Fibroblast of skin of back (primary cell): ENCODE data around the gene CNTN6.

Experiments used
- DNase-seq: peaks from one replicate; pipeline ENCODE4 v3.0.0-alpha.2; 2013

CNTN6 gene

DNA sequence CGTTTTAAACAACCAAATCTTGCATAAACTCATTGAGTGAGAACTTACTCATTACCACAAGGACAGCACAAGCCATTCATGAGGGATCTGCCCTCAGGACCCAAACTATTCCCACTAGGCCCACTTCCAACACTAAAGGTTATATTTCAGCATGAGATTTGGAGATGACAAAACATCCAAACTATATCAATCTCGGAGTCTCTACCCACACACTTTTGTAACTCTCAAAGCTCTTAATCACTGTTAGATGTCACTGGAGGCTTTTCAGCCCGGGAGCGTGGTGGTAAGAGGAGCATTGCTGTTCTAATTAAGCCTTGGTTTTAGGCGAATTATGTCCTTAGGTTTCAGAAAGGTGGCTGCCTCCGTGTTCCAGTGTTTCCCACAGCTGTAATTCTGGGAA is 86.3 kb downstream of the CNTN6 start:
- DNase-seq: no peak

DNA sequence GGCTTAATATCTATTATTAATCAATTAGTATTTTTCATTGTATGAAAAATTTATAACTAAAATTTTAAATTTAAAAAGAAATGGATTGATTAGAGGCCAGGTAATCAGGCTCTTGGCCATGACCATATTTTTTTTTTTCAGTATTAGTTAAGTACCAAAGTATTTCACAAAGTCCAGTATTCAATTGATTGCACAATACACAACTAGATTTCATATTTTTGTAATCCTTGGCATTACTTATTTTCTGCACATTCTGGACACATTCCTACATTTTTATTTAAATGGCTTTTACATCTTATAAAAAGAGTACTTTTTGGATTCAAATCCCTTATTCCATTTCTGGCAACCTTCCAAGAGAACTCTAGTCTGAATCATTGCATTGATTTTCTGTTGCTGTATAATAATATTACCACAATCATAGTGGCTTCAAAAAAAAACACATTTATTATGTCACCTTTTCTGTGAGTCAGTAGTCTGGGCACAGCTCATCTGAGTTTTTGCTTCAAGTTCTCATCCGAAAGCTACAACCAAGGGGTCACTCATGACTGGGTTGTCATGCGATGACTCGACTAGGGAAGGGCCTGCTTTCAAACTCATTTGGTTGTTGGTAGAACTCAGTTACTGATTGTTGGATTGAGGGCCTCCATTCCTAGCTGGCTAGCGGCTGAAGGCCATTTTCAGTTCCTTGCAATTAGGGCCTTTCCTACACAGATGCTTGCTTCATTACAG is 90.7 kb downstream of the CNTN6 start:
- DNase-seq: peak; percentile 90

DNA sequence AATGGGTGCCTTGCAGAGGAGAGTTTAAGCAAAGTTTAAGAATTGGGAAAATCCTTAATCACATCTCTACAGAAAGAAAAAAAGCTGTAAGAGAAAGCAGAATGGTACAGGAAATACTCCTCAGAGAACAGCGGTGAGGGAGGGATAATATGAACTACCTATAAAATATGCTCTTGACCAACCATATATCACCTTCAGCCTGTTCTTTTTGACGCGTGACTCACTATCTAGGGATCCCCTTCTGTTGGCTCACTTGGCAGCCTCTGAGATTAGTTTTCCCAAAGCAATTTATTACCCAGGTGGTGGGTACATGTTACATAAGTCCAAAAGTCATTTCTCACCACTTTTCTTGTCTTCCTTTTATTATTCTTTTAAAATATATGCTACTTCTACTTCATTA is 97.7 kb downstream of the CNTN6 start:
- DNase-seq: peak; percentile 29

DNA sequence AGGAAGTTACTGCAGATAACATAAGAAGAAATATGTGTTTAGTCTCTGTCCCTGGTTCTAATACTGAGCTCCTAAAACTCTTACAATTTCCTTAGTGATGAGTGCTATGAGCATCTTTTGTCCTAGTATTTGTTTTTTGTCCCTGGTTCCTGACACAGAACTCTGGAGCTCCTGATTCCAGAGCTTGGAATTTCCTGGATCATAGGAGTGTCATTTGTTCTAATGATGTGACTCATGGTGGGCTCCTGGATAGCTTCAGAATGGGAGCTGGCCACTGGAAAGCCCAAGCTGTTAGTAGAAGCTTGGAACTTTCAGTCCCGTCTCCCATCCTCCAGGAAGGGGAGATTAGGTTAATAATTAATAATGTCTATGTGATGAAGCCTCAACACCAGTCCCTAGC is 98.2 kb downstream of the CNTN6 start:
- DNase-seq: peak; percentile 84

DNA sequence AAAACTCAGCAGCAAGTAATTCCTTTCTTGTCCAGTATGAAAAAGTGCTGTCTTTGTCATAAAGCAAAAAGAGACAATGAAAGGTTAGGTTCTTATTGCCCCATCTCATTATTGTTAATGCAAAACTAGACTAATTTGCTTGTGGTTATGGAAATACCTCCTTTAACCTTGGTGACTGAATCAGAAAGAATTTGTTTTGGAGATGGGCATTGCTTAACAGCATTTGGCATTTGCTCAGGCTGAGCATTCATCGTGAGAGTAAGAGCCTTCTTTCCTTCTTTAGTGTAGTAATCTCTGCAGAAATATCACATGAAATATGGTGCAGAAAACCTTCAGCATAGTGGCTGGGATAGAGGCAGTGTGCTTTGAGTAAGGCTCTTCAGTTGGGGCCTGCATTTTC is 103.1 kb downstream of the CNTN6 start:
- DNase-seq: peak; percentile 59

GRCh38 chr3:1197051-1197450 is 104.2 kb downstream of the CNTN6 start:
- no peak for DNase-seq

DNA sequence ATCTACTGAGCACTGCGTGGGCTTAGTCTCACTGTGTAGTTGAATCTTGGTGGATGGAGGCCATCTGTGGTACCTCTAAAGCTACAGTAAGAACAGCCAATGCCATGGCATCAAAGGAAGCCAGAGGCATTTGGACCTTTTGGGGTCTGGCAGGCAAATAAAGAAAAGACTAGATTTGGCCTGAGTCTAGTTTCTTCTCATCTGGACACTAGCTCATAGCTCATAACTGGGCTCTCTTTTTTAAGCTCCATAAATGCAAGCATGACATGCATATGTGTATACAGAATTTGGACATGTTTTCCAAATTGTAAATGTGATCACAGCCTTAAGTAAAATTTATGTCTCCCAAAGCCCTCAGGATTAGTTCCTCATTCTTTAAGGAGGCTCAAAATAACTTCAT is 107.5 kb downstream of the CNTN6 start:
- DNase-seq: no peak

DNA sequence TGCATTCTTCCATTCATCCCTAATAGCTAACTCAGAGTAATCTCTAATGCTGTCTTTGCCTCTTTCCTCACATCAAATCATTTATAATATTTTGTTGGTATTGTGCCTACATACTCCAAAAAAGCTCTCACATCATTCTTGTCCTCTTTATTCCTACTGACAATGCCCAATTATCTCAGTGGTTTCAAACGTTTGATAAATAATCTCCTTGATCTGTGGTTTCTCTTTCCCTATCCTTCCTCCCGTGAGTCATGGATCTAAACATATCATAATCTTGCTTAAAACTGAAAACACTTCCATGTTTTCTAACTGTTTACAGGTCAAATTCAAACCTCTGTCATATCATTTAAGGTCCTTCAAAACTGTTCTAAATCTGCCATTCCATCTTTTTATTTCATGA is 115.1 kb downstream of the CNTN6 start:
- DNase-seq: peak; percentile 28

GRCh38 chr3:1214933-1215332 is 122.1 kb downstream of the CNTN6 start:
- peak; percentile 84 for DNase-seq

DNA sequence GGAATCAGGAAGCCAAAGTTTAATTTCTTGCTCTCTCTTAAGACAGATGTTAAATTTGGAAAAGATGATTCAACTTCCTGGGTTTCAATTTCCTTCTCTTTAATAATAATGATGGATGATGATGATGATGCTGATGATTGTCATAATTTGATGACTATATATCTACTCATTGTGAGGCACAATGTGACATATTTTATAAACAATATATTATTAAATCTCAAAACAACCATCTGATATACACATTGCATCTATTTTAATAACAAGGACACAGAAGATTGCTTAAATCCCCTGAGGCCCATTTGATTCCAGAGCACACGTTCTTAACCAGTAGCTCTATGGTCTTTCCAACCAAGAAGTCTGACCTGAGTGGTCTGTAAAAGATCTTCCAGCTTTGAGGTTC is 124.0 kb downstream of the CNTN6 start:
- peak; percentile 28 for DNase-seq

- no peak for DNase-seq
Observed at GRCh38 chr3:1227111-1227510, 134.3 kb downstream of the CNTN6 start.

DNA sequence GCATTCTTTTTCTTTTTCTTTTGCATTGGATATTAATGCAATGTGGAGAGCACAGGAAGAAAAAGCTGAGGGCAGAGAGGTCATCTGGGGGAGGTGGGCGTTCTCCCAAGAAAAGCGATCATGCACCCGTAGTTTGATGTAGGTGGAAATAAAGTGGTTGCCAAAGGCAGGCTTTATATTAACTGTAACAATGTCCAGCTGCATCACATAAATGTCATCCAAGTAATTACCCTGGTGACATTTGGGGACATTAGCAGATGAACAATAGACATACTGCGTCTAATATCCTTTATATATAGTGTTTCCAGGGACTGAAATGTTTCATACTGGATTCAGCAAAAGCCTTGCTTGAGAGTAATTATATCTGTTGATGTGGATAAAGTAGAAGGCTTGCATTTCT is 135.5 kb downstream of the CNTN6 start:
- no peak for DNase-seq

GRCh38 chr3:1230920-1231319 is 138.1 kb downstream of the CNTN6 start:
- DNase-seq: no peak

DNA sequence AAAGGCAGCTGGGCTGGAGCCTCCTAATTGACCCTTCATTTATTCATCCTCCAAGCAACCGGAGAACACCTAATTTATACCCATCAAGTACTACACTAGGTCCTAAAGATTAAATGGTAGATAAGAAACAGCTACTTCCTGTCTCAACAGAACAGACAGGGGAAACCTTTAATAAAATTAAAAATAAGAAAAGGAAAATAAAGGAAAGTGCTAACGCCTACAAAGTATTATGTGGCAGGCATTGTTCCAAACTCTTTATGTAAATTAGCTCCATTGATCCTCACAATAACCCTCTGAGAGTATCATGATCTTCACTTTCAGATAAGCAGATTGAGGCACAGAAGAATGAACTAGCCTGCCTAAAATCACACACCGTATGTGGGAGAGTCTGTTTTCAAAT is 139.5 kb downstream of the CNTN6 start:
- DNase-seq: no peak

GRCh38 chr3:1235526-1236120 is 142.8 kb downstream of the CNTN6 start:
- DNase-seq: peak; percentile 43

DNA sequence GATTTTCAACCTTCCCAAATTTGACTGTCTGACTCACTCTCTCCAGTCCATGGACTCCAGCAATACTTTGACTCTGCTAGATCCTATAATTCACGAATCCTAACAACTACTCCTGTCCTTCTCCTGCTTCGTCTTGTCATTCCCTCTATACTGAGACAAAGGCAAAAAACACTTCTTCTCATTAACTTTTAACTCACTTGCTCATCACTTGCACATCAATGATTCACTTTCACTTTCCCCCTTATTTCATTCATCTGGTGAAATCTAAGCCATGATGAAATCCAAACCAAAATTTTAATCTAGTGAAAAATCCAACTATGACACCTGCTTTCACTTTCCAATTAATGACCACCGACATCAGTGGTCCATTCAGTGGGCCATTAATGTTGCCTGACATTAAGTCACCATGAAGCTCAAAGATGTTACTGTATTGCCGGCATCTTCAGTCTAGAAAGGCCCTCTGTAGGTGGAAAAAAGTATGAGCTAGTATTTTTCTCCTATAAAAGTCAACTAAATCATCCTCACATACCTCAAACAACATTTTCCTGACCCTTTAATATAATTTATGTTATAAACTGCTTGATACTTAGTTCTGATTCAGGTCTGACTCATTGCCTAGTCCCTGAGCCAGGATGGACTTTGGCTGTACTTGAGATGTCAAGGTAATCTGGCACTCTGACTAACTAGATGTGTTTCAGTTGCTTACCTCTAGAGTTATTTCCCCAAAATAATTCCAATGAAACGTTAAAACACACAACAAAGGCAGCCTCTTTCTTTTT is 158.6 kb downstream of the CNTN6 start:
- peak; percentile 10 for DNase-seq

GRCh38 chr3:1252061-1252430 is 159.2 kb downstream of the CNTN6 start:
- DNase-seq: no peak

DNA sequence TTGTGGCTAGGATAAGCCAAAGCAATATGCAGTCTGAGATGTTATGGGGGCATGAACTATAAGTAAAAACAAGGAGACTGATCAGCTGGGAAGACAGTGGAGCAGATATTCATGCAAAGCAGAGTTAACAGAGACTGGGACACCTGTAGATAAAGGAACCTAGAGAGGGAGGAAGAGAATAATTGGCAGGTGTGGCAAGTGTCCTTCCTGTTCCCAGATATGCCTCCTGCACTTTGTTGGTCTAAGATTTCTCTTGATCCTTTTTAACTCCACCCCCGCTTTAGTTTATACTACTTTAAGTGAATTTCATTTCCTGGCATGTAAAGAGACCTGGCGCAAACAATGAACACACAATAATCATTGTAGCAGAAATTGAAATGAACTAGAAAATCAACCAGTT is 169.4 kb downstream of the CNTN6 start:
- no peak for DNase-seq

DNA sequence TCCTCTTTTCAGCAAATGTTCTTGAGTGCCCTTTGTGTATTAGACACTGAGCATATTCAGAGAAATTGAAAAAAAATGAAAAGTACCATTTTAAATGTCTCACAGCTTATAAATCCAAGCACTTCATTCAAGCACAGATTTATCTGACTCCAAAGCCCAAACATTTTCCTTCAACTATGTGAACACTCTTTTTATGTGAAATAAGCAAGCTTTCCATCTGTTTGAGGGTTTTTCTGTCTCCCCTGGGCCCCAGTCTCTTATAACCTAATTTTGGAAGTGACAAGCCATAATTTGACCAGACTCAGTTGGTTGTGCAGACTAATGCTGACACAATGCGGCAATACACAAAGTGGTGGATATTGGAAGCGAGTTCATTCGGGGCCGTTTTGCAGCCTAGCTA is 170.3 kb downstream of the CNTN6 start:
- DNase-seq: no peak

GRCh38 chr3:1269808-1270207 is 177.0 kb downstream of the CNTN6 start:
- peak; percentile 38 for DNase-seq

GRCh38 chr3:1272546-1273265 is 179.9 kb downstream of the CNTN6 start:
- no peak for DNase-seq

DNA sequence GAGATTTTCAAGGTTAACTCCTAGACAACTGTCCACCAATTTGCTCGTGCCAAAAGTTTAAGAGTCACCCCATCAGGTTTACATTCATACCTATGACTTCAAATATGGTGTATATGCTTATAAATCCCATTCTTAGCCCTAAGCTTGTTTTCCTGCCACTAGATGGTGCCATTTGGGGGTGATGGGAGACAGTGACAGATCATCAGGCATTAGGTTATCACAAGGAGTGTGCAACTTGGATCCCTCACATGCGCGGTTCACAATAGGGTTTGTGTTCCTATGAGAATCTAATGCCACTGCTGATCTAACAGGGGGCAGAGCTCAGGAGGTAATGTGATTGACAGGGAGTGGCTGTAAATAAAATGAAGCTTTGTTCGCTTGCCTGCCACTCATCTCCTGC is 182.7 kb downstream of the CNTN6 start:
- peak; percentile 20 for DNase-seq

DNA sequence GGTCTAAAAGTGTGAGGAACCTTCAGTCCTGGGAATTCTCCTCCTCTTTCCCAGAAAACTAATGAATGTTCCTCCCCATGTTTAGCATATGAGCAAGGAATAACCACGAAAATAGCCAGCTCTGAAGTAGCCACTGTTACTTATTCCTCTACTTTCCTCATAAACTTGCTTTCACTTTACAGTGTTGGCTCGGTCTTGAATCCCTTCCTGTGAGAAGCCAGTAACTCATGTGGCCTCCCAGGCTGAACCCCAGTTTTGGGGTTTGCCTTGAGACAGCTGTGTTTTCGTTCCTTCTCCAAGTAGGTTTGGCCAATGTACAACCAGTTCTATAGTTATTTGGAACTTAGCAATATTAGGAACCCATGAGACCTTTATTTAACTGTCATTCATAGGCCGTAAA is 195.0 kb downstream of the CNTN6 start:
- no peak for DNase-seq
